ENCODE measurements around the gene TMEM154. TPM values are rescaled to one million over a fixed set of nuclear protein-coding genes. Genes with fewer than 3 reads are reported as not detected.

The TMEM154 gene
- total RNA-seq, 3 donors from 2014 or later, result 1.3 to 7.2 (median 5.6) TPM

GRCh38 chr4:152723236-152723635 lies 43.4 kb upstream of the TMEM154 start:
- intact Hi-C loops (cut with DNase I; ENCODE audit: low total_unique reads), result no loop called here
- no peak for DNase-seq (ENCODE audit: low spot score in 2 of 2)
- Histone ChIP-seq H3K27me3 (no peaks in the 10 kb centered on the region), H3K4me3 (no peak overlapping the region), H3K4me1 (no peaks in the 10 kb centered on the region), H3K9me3 (no peaks in the 10 kb centered on the region), H3K27ac (no peak overlapping the region), H3K36me3 (no peaks in the 10 kb centered on the region)
- no peak for TF ChIP-seq CTCF (IDR thresholded peaks at IDR 0.05)

- no peak for TF ChIP-seq POLR2AphosphoS5 (IDR thresholded peaks at IDR 0.05)
- TF ChIP-seq CTCF (IDR thresholded peaks at IDR 0.05), result no peak
- TF ChIP-seq POLR2A (IDR thresholded peaks at IDR 0.05), result no peak
- Histone ChIP-seq H3K4me3 (peak overlapping the region in 2 of 3 donors; percentile 40 to 62), H3K27ac (peak overlapping the region in 1 of 2 donors; percentile 54), H3K9me3 (no peaks in the 10 kb centered on the region), H3K36me3 (no peaks in the 10 kb centered on the region), H3K4me1 (no peaks in the 10 kb centered on the region), H3K27me3 (no peaks in the 10 kb centered on the region)
- DNase-seq (ENCODE audit: low spot score in 2 of 2), result peak in 1 of 2 donors; percentile 27
- intact Hi-C loops (cut with DNase I; ENCODE audit: low total_unique reads), result no loop called here
These were observed 40.2 kb upstream of the TMEM154 start for GRCh38 chr4:152719801-152720556.

GRCh38 chr4:152719291-152719690 lies 39.5 kb upstream of the TMEM154 start:
- intact Hi-C loops (cut with DNase I; ENCODE audit: low total_unique reads), result no loop called here
- TF ChIP-seq POLR2A (IDR thresholded peaks at IDR 0.05) (no peak), POLR2AphosphoS5 (IDR thresholded peaks at IDR 0.05) (no peak), CTCF (IDR thresholded peaks at IDR 0.05) (no peak)

GRCh38 chr4:152715076-152715475 lies 35.3 kb upstream of the TMEM154 start:
- no peak for DNase-seq (ENCODE audit: low spot score in 2 of 2)
- no peak for TF ChIP-seq POLR2AphosphoS5 (IDR thresholded peaks at IDR 0.05)
- TF ChIP-seq CTCF (IDR thresholded peaks at IDR 0.05), result no peak
- TF ChIP-seq POLR2A (IDR thresholded peaks at IDR 0.05), result no peak

More at GRCh38 chr4:152719291-152719690, 39.5 kb upstream of the TMEM154 start:
- Histone ChIP-seq H3K36me3 (no peaks in the 10 kb centered on the region), H3K4me1 (no peaks in the 10 kb centered on the region), H3K27me3 (no peaks in the 10 kb centered on the region), H3K9me3 (no peaks in the 10 kb centered on the region), H3K4me3 (no peak overlapping the region), H3K27ac (no peak overlapping the region)
- no peak for DNase-seq (ENCODE audit: low spot score in 2 of 2)

GRCh38 chr4:152713951-152714705 lies 34.3 kb upstream of the TMEM154 start:
- no peak overlapping the region for H3K27ac ChIP-seq
- H3K9me3 ChIP-seq, result no peaks in the 10 kb centered on the region
- no peaks in the 10 kb centered on the region for H3K27me3 ChIP-seq
- no peak for DNase-seq (ENCODE audit: low spot score in 2 of 2)
- no peaks in the 10 kb centered on the region for H3K36me3 ChIP-seq
- TF ChIP-seq POLR2A (IDR thresholded peaks at IDR 0.05), result no peak
- no peak for TF ChIP-seq POLR2AphosphoS5 (IDR thresholded peaks at IDR 0.05)
- TF ChIP-seq CTCF (IDR thresholded peaks at IDR 0.05), result no peak
- intact Hi-C loops (cut with DNase I; ENCODE audit: low total_unique reads), result no loop called here
- H3K4me3 ChIP-seq, result no peak overlapping the region
- no peaks in the 10 kb centered on the region for H3K4me1 ChIP-seq

More at GRCh38 chr4:152715076-152715475, 35.3 kb upstream of the TMEM154 start:
- H3K27me3 ChIP-seq, result no peaks in the 10 kb centered on the region
- H3K9me3 ChIP-seq, result no peaks in the 10 kb centered on the region
- intact Hi-C loops (cut with DNase I; ENCODE audit: low total_unique reads), result no loop called here
- no peak overlapping the region for H3K4me3 ChIP-seq
- H3K4me1 ChIP-seq, result no peaks in the 10 kb centered on the region
- no peaks in the 10 kb centered on the region for H3K36me3 ChIP-seq
- H3K27ac ChIP-seq, result no peak overlapping the region
